GM18505 (cell line): Measurements from ENCODE around the gene EGR2.

Experiments
- ATAC-seq: cut with Tn5 transposase; IDR thresholded peaks from one replicate; pipeline ENCODE4 v1.9.1; 2021; ENCODE audit not compliant: unreplicated experiment
- POLR2A ChIP-seq: IDR thresholded peaks from 4 replicates; pipeline ENCODE4 v1.6.1; 2011; ENCODE audit warnings: borderline replicate concordance; ENCODE audit not compliant: insufficient read depth, insufficient read length; ENCODE audit errors: extremely low read depth

EGR2 gene

GRCh38 chr10:62812672-62813439 lies 3.3 kb downstream of the EGR2 start:
- no peak for ATAC-seq
- peak; percentile 35 for TF ChIP-seq POLR2A

DNA sequence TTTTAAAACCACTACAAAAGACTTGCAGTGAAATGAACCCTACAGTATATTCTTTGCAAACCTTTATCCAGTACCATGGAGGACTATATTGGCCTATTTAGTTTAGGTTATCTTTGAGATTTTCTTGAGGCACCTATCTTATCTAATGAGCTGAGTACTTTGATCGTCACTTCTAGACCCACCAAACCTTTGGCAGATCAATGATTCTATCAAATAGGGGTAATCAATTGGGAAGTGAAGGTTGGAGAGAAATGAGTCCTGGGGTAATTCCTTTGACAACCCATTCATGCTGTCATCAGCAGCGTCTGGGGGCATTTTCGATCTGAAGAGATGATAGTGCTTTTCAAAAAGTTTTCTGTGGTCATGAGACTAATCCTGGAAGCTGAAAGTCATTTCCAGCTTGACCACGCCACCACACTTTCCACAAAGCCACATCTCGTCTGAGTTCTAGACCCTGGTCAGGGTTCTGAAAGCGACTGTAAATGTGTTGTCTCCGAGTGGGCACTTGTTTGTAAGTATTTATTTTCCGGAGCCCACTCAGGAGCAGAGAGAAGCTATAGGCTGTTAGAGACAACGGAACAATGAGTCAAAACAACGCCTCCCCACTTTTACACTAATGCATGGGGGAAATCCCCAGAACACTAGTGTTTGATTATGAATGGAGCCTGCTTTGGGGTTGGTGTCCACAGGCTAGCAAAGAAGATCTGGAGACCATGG lies 4.8 kb downstream of the EGR2 start:
- ATAC-seq, result peak; percentile 32

GRCh38 chr10:62810156-62810902 lies 5.8 kb downstream of the EGR2 start:
- TF ChIP-seq POLR2A, result no peak
- ATAC-seq, result no peak

More for the DNA sequence above, 4.8 kb downstream of the EGR2 start:
- TF ChIP-seq POLR2A, result peak; percentile 55

GRCh38 chr10:62806251-62806650 lies 9.9 kb downstream of the EGR2 start:
- no peak for TF ChIP-seq POLR2A
- no peak for ATAC-seq

- ATAC-seq, result peak; percentile 8
- no peak for TF ChIP-seq POLR2A
Observed at GRCh38 chr10:62805231-62806099, 10.7 kb downstream of the EGR2 start.

- ATAC-seq, result peak; percentile 88
- peak; percentile 72 for TF ChIP-seq POLR2A
Observed at GRCh38 chr10:62804356-62805230, 11.6 kb downstream of the EGR2 start, which contains the start of gene ADO. Gene ADO (plus strand): TSS chr10:62804720. CDS start chr10:62805060, 340 bp downstream.

GRCh38 chr10:62803724-62804355 lies 12.3 kb downstream of the EGR2 start:
- no peak for ATAC-seq
- TF ChIP-seq POLR2A, result no peak

DNA sequence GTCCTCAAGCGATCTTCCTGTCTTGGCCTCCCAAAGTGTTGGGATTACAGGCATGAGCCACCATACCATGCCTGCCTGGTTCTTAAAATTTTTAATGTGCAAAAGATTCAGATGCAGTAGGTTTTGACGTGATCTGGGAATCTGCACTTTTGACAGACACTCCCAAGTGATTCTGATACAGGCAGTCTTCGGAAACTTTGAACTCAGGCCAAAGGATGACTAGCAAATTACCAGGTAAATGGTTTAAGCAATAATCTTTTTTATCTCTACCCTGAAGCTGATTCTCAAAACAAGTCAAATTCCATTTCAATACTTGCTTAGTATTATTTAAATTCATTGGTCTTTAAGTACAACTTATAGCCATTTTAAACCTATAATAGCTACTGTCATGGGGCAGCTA lies 14.3 kb downstream of the EGR2 start:
- no peak for TF ChIP-seq POLR2A
- ATAC-seq, result no peak

DNA sequence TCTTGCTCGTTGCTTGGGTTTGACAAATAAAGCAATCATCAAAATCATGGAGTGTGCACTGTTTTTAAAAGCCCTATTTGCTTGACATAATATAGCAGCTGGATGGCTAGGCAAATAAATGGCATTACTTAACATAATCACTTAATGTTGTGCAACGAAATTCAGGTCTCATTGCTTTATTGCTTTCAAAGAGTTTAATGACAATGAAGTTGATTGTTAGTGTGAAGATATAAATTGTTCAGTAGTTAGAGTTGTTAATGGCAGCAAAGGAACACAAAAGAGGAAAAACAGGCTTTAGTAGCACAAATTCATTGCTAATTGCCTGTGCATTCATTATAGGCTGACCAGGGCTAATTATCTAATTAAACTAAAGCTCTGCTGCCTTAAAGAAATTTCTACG lies 19.3 kb downstream of the EGR2 start:
- TF ChIP-seq POLR2A, result no peak
- ATAC-seq, result no peak

DNA sequence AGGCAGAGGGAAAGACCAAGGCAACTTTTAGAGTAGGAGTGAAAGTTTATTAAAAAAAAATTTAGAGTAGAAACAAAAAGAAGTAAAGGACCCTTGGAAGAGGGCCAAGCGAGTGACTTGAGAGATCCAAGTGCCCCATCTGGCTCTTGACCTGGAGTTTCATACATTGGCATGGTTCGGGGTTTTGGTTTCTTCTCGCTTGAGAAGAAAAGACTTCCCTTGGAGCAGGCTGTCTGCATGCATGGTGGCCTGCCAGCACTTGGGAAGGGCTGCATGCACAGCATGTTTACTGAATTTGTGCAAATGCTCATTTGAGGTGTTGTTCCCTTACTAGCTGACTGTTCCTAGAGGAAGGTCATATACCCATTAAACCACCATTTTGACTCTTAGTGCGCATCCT lies 20.4 kb downstream of the EGR2 start:
- ATAC-seq, result no peak
- TF ChIP-seq POLR2A, result no peak

- no peak for ATAC-seq
- no peak for TF ChIP-seq POLR2A
Observed at GRCh38 chr10:62795100-62795499, 21.1 kb downstream of the EGR2 start.

DNA sequence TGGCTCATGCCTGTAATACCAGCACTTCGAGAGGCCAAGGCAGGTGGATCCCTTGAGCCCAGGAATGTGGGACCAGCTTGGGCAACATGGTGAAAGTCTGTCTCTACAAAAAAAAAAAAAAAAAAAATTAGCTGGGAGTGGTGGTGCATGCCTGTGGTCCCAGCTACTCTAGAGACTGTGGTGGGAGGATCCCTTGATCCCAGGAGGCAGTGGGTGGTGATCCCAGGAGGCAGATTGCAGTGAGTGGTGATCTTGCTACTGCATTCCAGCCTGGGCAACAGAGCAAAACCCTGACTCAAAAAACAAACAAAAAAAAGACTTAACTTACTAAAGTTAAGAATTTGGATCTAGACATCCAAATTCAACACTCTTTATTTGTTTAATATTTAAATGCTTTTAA lies 21.9 kb downstream of the EGR2 start:
- no peak for ATAC-seq
- no peak for TF ChIP-seq POLR2A

- no peak for ATAC-seq
- no peak for TF ChIP-seq POLR2A
Observed at GRCh38 chr10:62792261-62792660, 23.9 kb downstream of the EGR2 start.
